MM.1S (cell line): ENCODE measurements around the gene COBLL1.
"Not testable (repeated sequence)": the region's sequence is repeated elsewhere in the genome, so short reads cannot be mapped to it uniquely, and the experiment has no call there.

Experiments used
- DNase-seq: peaks from one replicate; pipeline ENCODE4 v3.0.0-alpha.2; 2015
- H2AFZ ChIP-seq: fragments of 300-600 bp; sonication (generic); 2 replicates; pipeline ENCODE4 v1.6.0; 2016; ENCODE audit warnings: antibody characterized with exemption, low read length
- H3F3A ChIP-seq: fragments of 300-600 bp; sonication (generic); 2 replicates; pipeline ENCODE4 v1.6.1; 2016; ENCODE audit warnings: mild to moderate bottlenecking, antibody characterized with exemption, low read length, moderate library complexity, mixed read lengths; ENCODE audit not compliant: insufficient read depth
- H3K27ac ChIP-seq: fragments of 300-600 bp; sonication (generic); 2 replicates; pipeline ENCODE4 v1.5.1; 2016; ENCODE audit warnings: mild to moderate bottlenecking, low read length
- H3K27me3 ChIP-seq: fragments of 300-600 bp; sonication (generic); replicated peaks from 2 replicates; pipeline ENCODE4 v1.6.0; 2016; ENCODE audit warnings: low read length; ENCODE audit not compliant: insufficient read depth
- H3K36me3 ChIP-seq: fragments of 300-600 bp; sonication (generic); replicated peaks from 2 replicates; pipeline ENCODE4 v1.6.1; 2016; ENCODE audit warnings: mild to moderate bottlenecking, low read length, mixed read lengths; ENCODE audit not compliant: insufficient read depth
- H3K4me1 ChIP-seq: fragments of 300-600 bp; sonication (generic); 2 replicates; pipeline ENCODE4 v1.6.1; 2016; ENCODE audit warnings: low read length, mixed read lengths
- H3K4me2 ChIP-seq: fragments of 300-600 bp; sonication (generic); 2 replicates; pipeline ENCODE4 v1.6.0; 2016; ENCODE audit warnings: low read depth, low read length
- H3K4me3 ChIP-seq: fragments of 300-600 bp; sonication (generic); 2 replicates; pipeline ENCODE4 v1.5.1; 2016; ENCODE audit warnings: low read length, mixed read lengths
- H3K79me2 ChIP-seq: fragments of 300-600 bp; sonication (generic); 2 replicates; pipeline ENCODE4 v1.6.1; 2016; ENCODE audit warnings: mixed run types, low read length, mixed read lengths
- H3K9ac ChIP-seq: fragments of 300-600 bp; sonication (generic); 2 replicates; pipeline ENCODE4 v1.6.1; 2016; ENCODE audit warnings: low read length, mixed read lengths
- H3K9me2 ChIP-seq: fragments of 300-600 bp; sonication (generic); replicated peaks from 2 replicates; pipeline ENCODE4 v1.6.1; 2016; ENCODE audit warnings: mild to moderate bottlenecking, low read length, mixed read lengths; ENCODE audit not compliant: insufficient read depth
- H3K9me3 ChIP-seq: fragments of 300-600 bp; sonication (generic); replicated peaks from 2 replicates; pipeline ENCODE4 v1.6.1; 2016; ENCODE audit warnings: mild to moderate bottlenecking, low read length, mixed read lengths; ENCODE audit not compliant: insufficient read depth
- H4K20me1 ChIP-seq: fragments of 300-600 bp; sonication (generic); 2 replicates; pipeline ENCODE4 v1.6.1; 2016; ENCODE audit warnings: mild to moderate bottlenecking, low read length, moderate library complexity, mixed read lengths; ENCODE audit not compliant: insufficient read depth
- CTCF ChIP-seq: fragments of 300-600 bp; sonication (generic); IDR thresholded peaks from 2 replicates; pipeline ENCODE4 v1.5.1; 2016; ENCODE audit warnings: antibody characterized with exemption, low read length, mixed read lengths
- EZH2 ChIP-seq: fragments of 300-600 bp; sonication (generic); optimal IDR thresholded peaks from 2 replicates; pipeline ENCODE3; 2017; ENCODE audit warnings: low read depth, mild to moderate bottlenecking, antibody characterized with exemption, low read length, mixed read lengths
- EZH2phosphoT487 ChIP-seq: fragments of 300-600 bp; sonication (generic); IDR thresholded peaks from 2 replicates; pipeline ENCODE4 v1.6.1; 2018; ENCODE audit warnings: antibody characterized with exemption, low read length

COBLL1 gene

GRCh38 chr2:164860694-164861042 is 19.0 kb upstream of the COBLL1 start:
- TF ChIP-seq EZH2phosphoT487 (no peak), EZH2 (no peak), CTCF (no peak)
- no peak overlapping the region for H3K9ac ChIP-seq
- H3K9me3 ChIP-seq, result no peaks in the 10 kb centered on the region
- H3K36me3 ChIP-seq, result no peaks in the 10 kb centered on the region
- peaks cover under 1% of the 10 kb centered on the region; the same call in 1 of the 2 replicates for H3K4me1 ChIP-seq
- no peak for DNase-seq
- no peaks in the 10 kb centered on the region; the same call in 1 of the 2 replicates for H3K9me2 ChIP-seq
- no peaks in the 10 kb centered on the region for H4K20me1 ChIP-seq
- H3K27ac ChIP-seq, result no peak overlapping the region
- H2AFZ ChIP-seq, result no peak overlapping the region
- H3F3A ChIP-seq, result no peaks in the 10 kb centered on the region
- H3K79me2 ChIP-seq, result no peaks in the 10 kb centered on the region
- no peak overlapping the region for H3K4me3 ChIP-seq
- no peak overlapping the region for H3K4me2 ChIP-seq
- no peaks in the 10 kb centered on the region for H3K27me3 ChIP-seq

GRCh38 chr2:164859906-164860693 is 18.5 kb upstream of the COBLL1 start:
- H3K4me2 ChIP-seq, H2AFZ ChIP-seq, H3K36me3 ChIP-seq, H3K9ac ChIP-seq, H3K27me3 ChIP-seq, H3K9me3 ChIP-seq, H3K4me3 ChIP-seq, H3K4me1 ChIP-seq, H4K20me1 ChIP-seq, H3K79me2 ChIP-seq, H3K9me2 ChIP-seq, DNase-seq, H3F3A ChIP-seq, H3K27ac ChIP-seq: not testable (repeated sequence)

GRCh38 chr2:164859251-164859818 is 17.7 kb upstream of the COBLL1 start:
- Histone ChIP-seq H3K9me2 (no peaks in the 10 kb centered on the region), H3K27ac (no peak overlapping the region), H2AFZ (no peak overlapping the region), H3K4me2 (no peak overlapping the region), H3K9ac (no peak overlapping the region), H3K36me3 (no peaks in the 10 kb centered on the region), H4K20me1 (no peaks in the 10 kb centered on the region), H3K79me2 (no peaks in the 10 kb centered on the region), H3K4me1 (no peaks in the 10 kb centered on the region), H3F3A (no peaks in the 10 kb centered on the region), H3K4me3 (no peak overlapping the region), H3K9me3 (no peaks in the 10 kb centered on the region), H3K27me3 (no peaks in the 10 kb centered on the region)
- TF ChIP-seq EZH2phosphoT487, result no peak
- TF ChIP-seq CTCF, result no peak
- TF ChIP-seq EZH2, result no peak
- no peak for DNase-seq

- H3K4me1 ChIP-seq, result no peaks in the 10 kb centered on the region
- H3K9me2 ChIP-seq, result no peaks in the 10 kb centered on the region
- H4K20me1 ChIP-seq, result no peaks in the 10 kb centered on the region
- H3K79me2 ChIP-seq, result no peaks in the 10 kb centered on the region
- H3K27me3 ChIP-seq, result no peaks in the 10 kb centered on the region
- no peaks in the 10 kb centered on the region for H3K36me3 ChIP-seq
- no peak for DNase-seq
- H3K9ac ChIP-seq, result no peak overlapping the region
- H2AFZ ChIP-seq, result no peak overlapping the region
- H3K9me3 ChIP-seq, result no peaks in the 10 kb centered on the region
- H3F3A ChIP-seq, result no peaks in the 10 kb centered on the region
- no peak overlapping the region for H3K27ac ChIP-seq
- TF ChIP-seq EZH2 (no peak), CTCF (no peak), EZH2phosphoT487 (no peak)
- H3K4me2 ChIP-seq, result no peak overlapping the region
- no peak overlapping the region for H3K4me3 ChIP-seq
Observed at GRCh38 chr2:164852086-164852485, 10.5 kb upstream of the COBLL1 start.
